ENCODE data around the gene ADGRL3.
A peak's percentile ranks its signal among the peaks of the same experiment; 100 is the strongest.

The ADGRL3 gene

DNA sequence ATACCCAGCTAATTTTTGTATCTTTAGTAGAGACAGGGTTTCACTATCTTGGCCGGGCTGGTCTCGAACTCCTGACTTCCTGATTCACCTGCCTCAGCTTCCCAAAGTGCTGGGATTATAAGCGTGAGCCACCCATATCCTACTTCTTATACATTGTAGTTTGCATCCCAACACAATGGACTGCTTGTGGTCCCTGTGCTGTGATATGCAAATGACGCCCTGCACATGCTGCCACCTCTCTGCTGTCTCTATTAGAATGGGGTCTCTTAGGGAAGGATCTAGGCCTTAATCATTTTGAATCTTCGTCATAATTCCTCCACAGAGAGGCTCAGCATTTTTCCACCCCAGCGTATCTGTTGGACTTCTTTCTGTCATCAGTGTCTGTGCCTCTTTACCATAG lies 595.9 kb downstream of the ADGRL3 start:
- no peak overlapping the region for H3K4me3 ChIP-seq (ENCODE audit: low read depth, low read length)
- no peak for DNase-seq (ENCODE audit: low read depth, low spot score)
- TF ChIP-seq, protein P1, sequence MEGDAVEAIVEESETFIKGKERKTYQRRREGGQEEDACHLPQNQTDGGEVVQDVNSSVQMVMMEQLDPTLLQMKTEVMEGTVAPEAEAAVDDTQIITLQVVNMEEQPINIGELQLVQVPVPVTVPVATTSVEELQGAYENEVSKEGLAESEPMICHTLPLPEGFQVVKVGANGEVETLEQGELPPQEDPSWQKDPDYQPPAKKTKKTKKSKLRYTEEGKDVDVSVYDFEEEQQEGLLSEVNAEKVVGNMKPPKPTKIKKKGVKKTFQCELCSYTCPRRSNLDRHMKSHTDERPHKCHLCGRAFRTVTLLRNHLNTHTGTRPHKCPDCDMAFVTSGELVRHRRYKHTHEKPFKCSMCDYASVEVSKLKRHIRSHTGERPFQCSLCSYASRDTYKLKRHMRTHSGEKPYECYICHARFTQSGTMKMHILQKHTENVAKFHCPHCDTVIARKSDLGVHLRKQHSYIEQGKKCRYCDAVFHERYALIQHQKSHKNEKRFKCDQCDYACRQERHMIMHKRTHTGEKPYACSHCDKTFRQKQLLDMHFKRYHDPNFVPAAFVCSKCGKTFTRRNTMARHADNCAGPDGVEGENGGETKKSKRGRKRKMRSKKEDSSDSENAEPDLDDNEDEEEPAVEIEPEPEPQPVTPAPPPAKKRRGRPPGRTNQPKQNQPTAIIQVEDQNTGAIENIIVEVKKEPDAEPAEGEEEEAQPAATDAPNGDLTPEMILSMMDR (IDR thresholded peaks at IDR 0.05; ENCODE audit: low read depth, low read length): no peak
- in situ Hi-C loops (cut with HindIII; ENCODE audit: low sequenced_read_pairs): no loop called here

DNA sequence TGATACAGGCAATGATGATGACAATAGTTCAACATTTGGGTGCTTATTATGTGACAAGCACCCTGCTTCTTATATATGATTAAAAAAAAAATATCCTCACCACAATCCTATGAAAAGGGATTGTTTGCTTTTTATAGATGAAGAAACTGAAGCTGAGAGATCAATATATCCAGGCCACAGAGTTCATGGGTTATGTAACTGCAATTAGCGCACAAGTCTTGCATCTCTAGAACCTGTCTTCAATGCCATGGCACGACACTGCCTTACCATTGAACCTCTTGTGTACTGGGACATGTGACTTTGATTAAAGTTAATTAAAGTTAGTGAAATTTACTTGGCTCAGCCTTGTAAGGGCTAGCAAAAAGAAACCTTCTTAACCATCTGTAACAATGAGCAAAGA lies 599.7 kb downstream of the ADGRL3 start:
- no peak for DNase-seq (ENCODE audit: low read depth, low spot score)
- in situ Hi-C loops (cut with HindIII; ENCODE audit: low sequenced_read_pairs): no loop called here
- no peak overlapping the region for H3K4me3 ChIP-seq (ENCODE audit: low read depth, low read length)
- TF ChIP-seq, protein P1 (IDR thresholded peaks at IDR 0.05; ENCODE audit: low read depth, low read length): no peak

GRCh38 chr4:61805227-61805626 lies 605.1 kb downstream of the ADGRL3 start:
- in situ Hi-C loops (cut with HindIII; ENCODE audit: low sequenced_read_pairs): no loop called here

GRCh38 chr4:61805979-61806378 lies 605.9 kb downstream of the ADGRL3 start:
- in situ Hi-C loops (cut with HindIII; ENCODE audit: low sequenced_read_pairs): no loop called here
- H3K4me3 ChIP-seq (ENCODE audit: low read depth, low read length): no peak overlapping the region
- DNase-seq (ENCODE audit: low read depth, low spot score): peak; percentile 42
- TF ChIP-seq, protein P1 (IDR thresholded peaks at IDR 0.05; ENCODE audit: low read depth, low read length): no peak

More at GRCh38 chr4:61805227-61805626, 605.1 kb downstream of the ADGRL3 start:
- TF ChIP-seq, protein P1 (IDR thresholded peaks at IDR 0.05; ENCODE audit: low read depth, low read length): no peak
- H3K4me3 ChIP-seq (ENCODE audit: low read depth, low read length): no peak overlapping the region
- DNase-seq (ENCODE audit: low read depth, low spot score): peak; percentile 13

DNA sequence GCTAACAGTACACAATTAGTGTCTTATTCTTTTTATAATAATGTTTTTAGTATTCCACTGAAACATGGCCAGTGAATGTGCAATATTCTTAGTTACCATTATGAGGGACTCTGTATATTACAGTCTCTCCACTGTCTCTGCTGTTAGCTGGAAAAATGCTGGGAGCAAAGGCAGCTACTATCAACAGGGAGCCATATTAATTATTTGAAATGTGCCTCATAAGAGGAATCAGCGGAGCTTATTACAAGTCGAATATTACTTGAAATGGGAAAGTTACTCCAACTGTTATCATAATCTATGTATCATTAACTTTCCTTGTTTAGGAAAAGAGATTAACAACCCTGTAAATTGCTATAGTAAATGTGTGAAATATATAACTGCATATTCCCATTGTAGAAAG lies 612.0 kb downstream of the ADGRL3 start:
- no peak for DNase-seq (ENCODE audit: low read depth, low spot score)
- TF ChIP-seq, protein P1 (IDR thresholded peaks at IDR 0.05; ENCODE audit: low read depth, low read length): no peak
- H3K4me3 ChIP-seq (ENCODE audit: low read depth, low read length): no peak overlapping the region
- in situ Hi-C loops (cut with HindIII; ENCODE audit: low sequenced_read_pairs): no loop called here

DNA sequence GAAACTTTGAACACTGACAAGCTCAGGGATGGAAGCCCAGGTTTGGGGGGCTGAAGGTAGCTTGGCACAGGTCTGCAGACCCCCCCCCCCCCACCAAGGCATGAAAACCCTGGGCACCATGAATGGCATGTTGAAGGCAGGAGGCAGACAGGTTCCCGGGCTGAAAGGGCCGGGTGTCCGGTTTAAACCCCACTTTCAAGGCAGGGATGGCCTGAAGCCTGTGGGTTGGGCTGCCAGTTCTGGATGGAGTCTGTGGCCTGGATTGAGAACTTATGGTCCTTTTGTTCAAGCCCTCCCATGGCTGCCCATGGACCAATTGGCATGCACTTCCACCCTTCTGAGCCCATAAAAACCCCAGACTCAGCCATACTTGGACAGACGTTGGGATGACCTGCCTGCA lies 616.9 kb downstream of the ADGRL3 start:
- DNase-seq (ENCODE audit: low read depth, low spot score): no peak
- no peak overlapping the region for H3K4me3 ChIP-seq (ENCODE audit: low read depth, low read length)
- in situ Hi-C loops (cut with HindIII; ENCODE audit: low sequenced_read_pairs): no loop called here
- TF ChIP-seq, protein P1 (IDR thresholded peaks at IDR 0.05; ENCODE audit: low read depth, low read length): no peak

GRCh38 chr4:61820136-61820535 lies 620.0 kb downstream of the ADGRL3 start:
- in situ Hi-C loops (cut with HindIII; ENCODE audit: low sequenced_read_pairs): no loop called here
- H3K4me3 ChIP-seq (ENCODE audit: low read depth, low read length): no peak overlapping the region
- TF ChIP-seq, protein P1 (IDR thresholded peaks at IDR 0.05; ENCODE audit: low read depth, low read length): no peak
- DNase-seq (ENCODE audit: low read depth, low spot score): no peak
